ENCODE results near the gene RIMBP3B.
"Not testable (repeated sequence)": the region's sequence is repeated elsewhere in the genome, so short reads cannot be mapped to it uniquely, and the experiment has no call there.

RIMBP3B gene

GRCh38 chr22:21407139-21407538 is 23.6 kb downstream of the RIMBP3B start:
- not testable (repeated sequence) for DNase-seq (ENCODE audit: extremely low spot score, insufficient read length, low read depth); FAIRE-seq

- not testable (repeated sequence) for FAIRE-seq; DNase-seq (ENCODE audit: extremely low spot score, insufficient read length, low read depth)
These were observed 24.2 kb downstream of the RIMBP3B start for GRCh38 chr22:21407792-21408191.

GRCh38 chr22:21416375-21416774 is 32.8 kb downstream of the RIMBP3B start:
- not testable (repeated sequence) for FAIRE-seq

GRCh38 chr22:21417227-21417746 is 33.7 kb downstream of the RIMBP3B start, which contains the start of gene HIC2:
HIC2 (plus strand) TSS chr22:21417371; CDS start chr22:21442832, 25,461 bp downstream.
- not testable (repeated sequence) for DNase-seq (ENCODE audit: extremely low spot score, insufficient read length, low read depth); FAIRE-seq

More at GRCh38 chr22:21416375-21416774, 32.8 kb downstream of the RIMBP3B start:
- DNase-seq (ENCODE audit: extremely low spot score, insufficient read length, low read depth), result not testable (repeated sequence)

GRCh38 chr22:21417853-21418252 is 34.3 kb downstream of the RIMBP3B start:
- not testable (repeated sequence) for FAIRE-seq

GRCh38 chr22:21418974-21419638 is 35.6 kb downstream of the RIMBP3B start:
- FAIRE-seq; DNase-seq (ENCODE audit: extremely low spot score, insufficient read length, low read depth): not testable (repeated sequence)

More at GRCh38 chr22:21417853-21418252, 34.3 kb downstream of the RIMBP3B start:
- not testable (repeated sequence) for DNase-seq (ENCODE audit: extremely low spot score, insufficient read length, low read depth)

- DNase-seq (ENCODE audit: extremely low spot score, insufficient read length, low read depth); FAIRE-seq: not testable (repeated sequence)
These were observed 36.7 kb downstream of the RIMBP3B start for GRCh38 chr22:21420180-21420763.

- DNase-seq (ENCODE audit: extremely low spot score, insufficient read length, low read depth); FAIRE-seq: not testable (repeated sequence)
These were observed 40.6 kb downstream of the RIMBP3B start for GRCh38 chr22:21424084-21424709.

- DNase-seq (ENCODE audit: extremely low spot score, insufficient read length, low read depth); FAIRE-seq: not testable (repeated sequence)
These were observed 51.1 kb downstream of the RIMBP3B start for GRCh38 chr22:21434378-21435233.

GRCh38 chr22:21435998-21436810 is 52.7 kb downstream of the RIMBP3B start:
- not testable (repeated sequence) for FAIRE-seq; DNase-seq (ENCODE audit: extremely low spot score, insufficient read length, low read depth)

GRCh38 chr22:21438013-21438412 is 54.5 kb downstream of the RIMBP3B start:
- FAIRE-seq, result not testable (repeated sequence)

More at GRCh38 chr22:21438013-21438412, 54.5 kb downstream of the RIMBP3B start:
- DNase-seq (ENCODE audit: extremely low spot score, insufficient read length, low read depth), result not testable (repeated sequence)

All from GM18507 (cell line).